Subcutaneous adipose tissue (tissue), 4 donors: Measurements from ENCODE around the gene NINJ2. TPM values are rescaled to one million over a fixed set of nuclear protein-coding genes. Genes with fewer than 3 reads are reported as not detected.

ENCODE experiments used
- total RNA-seq, 4 donors: library from RNA; depleted of rRNA; stranded (reverse); fragments of >200 nt; gene quantifications; one replicate each; pipeline ENCODE4 v1.1.0, GENCODE V29; 2016
- TF ChIP-seq, protein P1 (sequence below): fragments of 450-650 bp; IDR thresholded peaks from one replicate; pipeline ENCODE4 v1.5.1; 2016; ENCODE audit warnings: low read depth, mild to moderate bottlenecking, control low read depth, antibody characterized with exemption, moderate library complexity

NINJ2 gene
- total RNA-seq, 4 donors from 2014 or later = 9.4 to 54.3 (median 19.0) TPM

DNA sequence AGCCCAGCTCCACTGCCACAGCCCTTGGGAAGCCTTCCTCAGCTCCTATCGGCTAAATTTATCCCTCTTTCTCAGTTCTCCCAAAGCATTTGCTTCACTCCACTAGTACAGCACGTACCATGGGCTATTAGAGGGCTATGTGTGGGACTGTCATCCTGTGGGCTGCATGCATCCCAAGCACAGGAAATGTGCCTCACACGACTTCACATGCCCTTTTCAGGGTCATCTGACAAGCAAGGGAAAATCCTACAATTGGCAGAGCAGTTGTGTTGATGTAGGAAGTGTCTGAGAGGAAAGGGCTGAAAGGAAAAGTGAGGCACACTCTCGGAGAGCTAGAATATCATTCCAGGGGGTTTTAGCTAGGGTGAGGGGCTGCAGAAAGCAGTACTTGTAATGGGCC lies 47.6 kb downstream of the NINJ2 start:
- TF ChIP-seq, protein P1, sequence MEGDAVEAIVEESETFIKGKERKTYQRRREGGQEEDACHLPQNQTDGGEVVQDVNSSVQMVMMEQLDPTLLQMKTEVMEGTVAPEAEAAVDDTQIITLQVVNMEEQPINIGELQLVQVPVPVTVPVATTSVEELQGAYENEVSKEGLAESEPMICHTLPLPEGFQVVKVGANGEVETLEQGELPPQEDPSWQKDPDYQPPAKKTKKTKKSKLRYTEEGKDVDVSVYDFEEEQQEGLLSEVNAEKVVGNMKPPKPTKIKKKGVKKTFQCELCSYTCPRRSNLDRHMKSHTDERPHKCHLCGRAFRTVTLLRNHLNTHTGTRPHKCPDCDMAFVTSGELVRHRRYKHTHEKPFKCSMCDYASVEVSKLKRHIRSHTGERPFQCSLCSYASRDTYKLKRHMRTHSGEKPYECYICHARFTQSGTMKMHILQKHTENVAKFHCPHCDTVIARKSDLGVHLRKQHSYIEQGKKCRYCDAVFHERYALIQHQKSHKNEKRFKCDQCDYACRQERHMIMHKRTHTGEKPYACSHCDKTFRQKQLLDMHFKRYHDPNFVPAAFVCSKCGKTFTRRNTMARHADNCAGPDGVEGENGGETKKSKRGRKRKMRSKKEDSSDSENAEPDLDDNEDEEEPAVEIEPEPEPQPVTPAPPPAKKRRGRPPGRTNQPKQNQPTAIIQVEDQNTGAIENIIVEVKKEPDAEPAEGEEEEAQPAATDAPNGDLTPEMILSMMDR = no peak

- TF ChIP-seq, protein P1 = no peak
Observed at GRCh38 chr12:614411-614970, 48.8 kb downstream of the NINJ2 start.

DNA sequence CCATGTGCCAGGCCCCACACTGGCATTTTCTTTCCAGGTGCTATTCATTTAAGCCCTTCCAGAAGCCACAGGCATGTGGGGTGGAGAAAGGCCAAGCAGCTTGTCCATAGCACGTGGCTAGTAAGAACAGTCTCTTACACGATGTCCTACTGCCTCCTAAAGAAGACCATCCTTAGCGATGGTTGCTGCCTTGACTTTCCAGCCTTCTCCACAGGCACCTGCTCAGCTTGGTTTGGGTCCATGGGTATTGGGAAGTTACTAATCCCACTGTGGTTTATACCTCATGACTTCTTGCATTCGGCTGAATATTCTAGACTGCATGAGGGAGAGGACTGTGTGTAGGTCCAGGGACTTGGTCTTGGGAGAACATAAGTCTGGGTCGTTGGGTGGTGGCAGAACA lies 49.2 kb downstream of the NINJ2 start:
- TF ChIP-seq, protein P1 = no peak

DNA sequence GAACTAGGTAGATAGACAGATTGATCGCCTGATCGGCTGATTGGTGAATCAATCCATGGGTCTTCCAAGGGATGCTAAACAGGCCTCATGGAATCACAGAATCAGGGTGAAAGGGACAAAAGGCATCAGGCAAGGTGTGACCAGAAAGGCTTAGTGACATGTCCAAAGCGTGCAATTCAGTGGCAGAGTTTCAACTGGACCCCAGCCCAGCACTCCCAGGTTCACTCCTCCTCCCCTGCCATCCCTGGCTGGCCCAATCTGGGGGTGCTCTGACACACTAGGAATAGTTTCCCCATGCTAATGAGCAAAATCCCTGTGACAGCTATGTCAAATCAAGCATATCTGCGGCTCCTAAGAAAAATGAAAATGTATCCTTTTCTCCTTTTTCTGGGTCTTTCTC lies 50.4 kb downstream of the NINJ2 start:
- TF ChIP-seq, protein P1 = no peak

GRCh38 chr12:612293-612692 lies 51.0 kb downstream of the NINJ2 start:
- TF ChIP-seq, protein P1 = no peak

- TF ChIP-seq, protein P1 = no peak
Observed at GRCh38 chr12:611721-612120, 51.5 kb downstream of the NINJ2 start.

- TF ChIP-seq, protein P1 = no peak
Observed at GRCh38 chr12:608921-609320, 54.3 kb downstream of the NINJ2 start.
